ENCODE data around the gene XRCC1. TPM values are rescaled to one million over a fixed set of nuclear protein-coding genes. Genes with fewer than 3 reads are reported as not detected.

Gene XRCC1
- total RNA-seq (10 to 100 TPM; 37.0 to 37.2 TPM), polyA plus RNA-seq (31.4 TPM)

- H3K27me3 Mint-ChIP-seq: no peaks in the 10 kb centered on the region
- CTCF ChIA-PET: interaction anchor here (0.7 to 2.5 kb wide), 4 partner anchors 19 to 128 kb away, joined by 3 to 17 read pairs (median 9); no protein-coding TSS in a partner anchor
- H3K27me3 ChIP-seq (ENCODE audit: insufficient read depth, low read length, poor library complexity, severe bottlenecking): no peaks in the 10 kb centered on the region
Measured at GRCh38 chr19:43575156-43575950, at the start of gene XRCC1, which contains the start of gene PINLYP. TSS of gene XRCC1 (minus strand) at chr19:43575527. CDS start at chr19:43575458, 69 bp downstream. TSS of gene PINLYP (plus strand) at chr19:43575801. CDS start at chr19:43577192, 1,391 bp downstream.

GRCh38 chr19:43624933-43625332 is 49.6 kb upstream of the XRCC1 start:
- no peak overlapping the region for H3K27ac ChIP-seq (ENCODE audit: low read depth, low read length)
- DNase-seq: peak; percentile 75 to 87 (median 77)
- no peak overlapping the region for H3K4me3 ChIP-seq (ENCODE audit: low read length)
- Mint-ChIP-seq H3K9me3 (no peaks in the 10 kb centered on the region), H3K27ac (peak overlapping the region in 4 of 8 donors; percentile 17 to 85 (median 40)), H3K36me3 (peaks cover 0 to 1% (median 0%) of the 10 kb centered on the region in 3 donors), H3K4me1 (peaks cover 21 to 31% (median 24%) of the 10 kb centered on the region in 3 donors), H3K4me3 (peak overlapping the region in 2 of 7 donors; percentile 35 to 82), H3K27me3 (peaks cover 9 to 14% of the 10 kb centered on the region in 2 donors)
- peaks cover 20% of the 10 kb centered on the region for H3K4me1 ChIP-seq (ENCODE audit: insufficient read depth, low read length)
- no peaks in the 10 kb centered on the region for H3K36me3 ChIP-seq (ENCODE audit: insufficient read depth, low read length)
- ChIA-PET POLR2A (no interaction called here), CTCF (interaction anchor here (0.6 kb wide), 1 partner anchor 30 kb away, joined by 3 read pairs; no protein-coding TSS in a partner anchor)
- no peaks in the 10 kb centered on the region for H3K27me3 ChIP-seq (ENCODE audit: insufficient read depth, low read length, poor library complexity, severe bottlenecking)
- H3K9me3 ChIP-seq (ENCODE audit: low read length): no peaks in the 10 kb centered on the region

More at GRCh38 chr19:43575156-43575950, at the start of gene XRCC1, which contains the start of gene PINLYP:
- Mint-ChIP-seq H3K27ac (peak within 1 kb of the TSS; percentile 98 to 100 (median 98)), H3K36me3 (peaks cover 3 to 24% (median 6%) of the 10 kb centered on the region in 3 donors), H3K4me1 (peaks cover 37 to 79% (median 56%) of the 10 kb centered on the region in 3 donors), H3K4me3 (peak within 1 kb of the TSS; percentile 95 to 99 (median 96)), H3K9me3 (no peaks in the 10 kb centered on the region)
- Histone ChIP-seq H3K4me3 (ENCODE audit: low read length) (peak within 1 kb of the TSS; percentile 94), H3K27ac (ENCODE audit: low read depth, low read length) (peak within 1 kb of the TSS; percentile 96), H3K4me1 (ENCODE audit: insufficient read depth, low read length) (peaks cover 20% of the 10 kb centered on the region), H3K36me3 (ENCODE audit: insufficient read depth, low read length) (peaks cover 11% of the 10 kb centered on the region), H3K9me3 (ENCODE audit: low read length) (no peaks in the 10 kb centered on the region)
- POLR2A ChIA-PET: interaction anchor here (0.6 to 2.3 kb wide), 3 partner anchors 13 to 216 kb away, joined by 3 to 19 read pairs (median 6); partner anchors contain the start of genes IRGQ and ZNF576
- peak; percentile 95 to 99 (median 96) for DNase-seq

GRCh38 chr19:43623889-43624670 is 48.8 kb upstream of the XRCC1 start:
- no peaks in the 10 kb centered on the region for H3K27me3 ChIP-seq (ENCODE audit: insufficient read depth, low read length, poor library complexity, severe bottlenecking)
- no peaks in the 10 kb centered on the region for H3K9me3 ChIP-seq (ENCODE audit: low read length)
- peaks cover 26 to 38% (median 27%) of the 10 kb centered on the region in 3 donors for H3K4me1 Mint-ChIP-seq
- ChIA-PET POLR2A (no interaction called here), CTCF (no interaction called here)
- H3K27ac Mint-ChIP-seq: peak overlapping the region in 5 of 8 donors; percentile 29 to 87 (median 62)
- H3K4me1 ChIP-seq (ENCODE audit: insufficient read depth, low read length): peaks cover 20% of the 10 kb centered on the region
- no peak overlapping the region for H3K27ac ChIP-seq (ENCODE audit: low read depth, low read length)
- no peak for DNase-seq
- H3K4me3 Mint-ChIP-seq: peak overlapping the region in 3 of 7 donors; percentile 20 to 63 (median 24)
- no peaks in the 10 kb centered on the region for H3K9me3 Mint-ChIP-seq
- H3K4me3 ChIP-seq (ENCODE audit: low read length): no peak overlapping the region
- no peaks in the 10 kb centered on the region for H3K36me3 ChIP-seq (ENCODE audit: insufficient read depth, low read length)
- H3K27me3 Mint-ChIP-seq: peaks cover 9 to 14% of the 10 kb centered on the region in 2 donors
- peaks cover 0 to 8% (median 0%) of the 10 kb centered on the region in 3 donors for H3K36me3 Mint-ChIP-seq

- ChIA-PET CTCF (no interaction called here), POLR2A (no interaction called here)
- Histone ChIP-seq H3K4me1 (ENCODE audit: insufficient read depth, low read length) (peaks cover 28% of the 10 kb centered on the region), H3K36me3 (ENCODE audit: insufficient read depth, low read length) (no peaks in the 10 kb centered on the region), H3K27ac (ENCODE audit: low read depth, low read length) (no peak overlapping the region), H3K4me3 (ENCODE audit: low read length) (no peak overlapping the region), H3K27me3 (ENCODE audit: insufficient read depth, low read length, poor library complexity, severe bottlenecking) (no peaks in the 10 kb centered on the region), H3K9me3 (ENCODE audit: low read length) (no peaks in the 10 kb centered on the region)
- DNase-seq: no peak
- Mint-ChIP-seq H3K9me3 (no peaks in the 10 kb centered on the region), H3K4me1 (peaks cover 31 to 47% (median 31%) of the 10 kb centered on the region in 3 donors), H3K4me3 (no peak overlapping the region), H3K36me3 (peaks cover 0 to 11% (median 0%) of the 10 kb centered on the region in 3 donors), H3K27ac (no peak overlapping the region), H3K27me3 (peaks cover 7 to 14% of the 10 kb centered on the region in 2 donors)
Measured at GRCh38 chr19:43622956-43623355, 47.6 kb upstream of the XRCC1 start.

GRCh38 chr19:43622070-43622469 is 46.7 kb upstream of the XRCC1 start:
- ChIA-PET CTCF (no interaction called here), POLR2A (no interaction called here)
- H3K4me1 Mint-ChIP-seq: peaks cover 31 to 47% (median 31%) of the 10 kb centered on the region in 3 donors
- H3K4me1 ChIP-seq (ENCODE audit: insufficient read depth, low read length): peaks cover 28% of the 10 kb centered on the region
- peak overlapping the region in 2 of 8 donors; percentile 38 to 90 for H3K27ac Mint-ChIP-seq
- no peak overlapping the region for H3K4me3 ChIP-seq (ENCODE audit: low read length)
- no peak overlapping the region for H3K27ac ChIP-seq (ENCODE audit: low read depth, low read length)
- H3K27me3 ChIP-seq (ENCODE audit: insufficient read depth, low read length, poor library complexity, severe bottlenecking): no peaks in the 10 kb centered on the region
- no peaks in the 10 kb centered on the region for H3K36me3 ChIP-seq (ENCODE audit: insufficient read depth, low read length)
- no peak for DNase-seq
- H3K27me3 Mint-ChIP-seq: peaks cover 6 to 7% of the 10 kb centered on the region in 2 donors
- H3K4me3 Mint-ChIP-seq: no peak overlapping the region
- H3K36me3 Mint-ChIP-seq: peaks cover 0 to 11% (median 0%) of the 10 kb centered on the region in 3 donors
- H3K9me3 Mint-ChIP-seq: no peaks in the 10 kb centered on the region
- H3K9me3 ChIP-seq (ENCODE audit: low read length): no peaks in the 10 kb centered on the region

GRCh38 chr19:43620061-43621001 is 45.0 kb upstream of the XRCC1 start:
- H3K9me3 ChIP-seq (ENCODE audit: low read length): no peaks in the 10 kb centered on the region
- peak overlapping the region; percentile 89 to 99 (median 98) for H3K27ac Mint-ChIP-seq
- H3K9me3 Mint-ChIP-seq: no peaks in the 10 kb centered on the region
- H3K4me3 ChIP-seq (ENCODE audit: low read length): peak overlapping the region; percentile 66
- POLR2A ChIA-PET: interaction anchor here (0.6 to 0.7 kb wide), 5 partner anchors 21 to 181 kb away, joined by 3 to 4 read pairs (median 3); no protein-coding TSS in a partner anchor
- H3K27me3 Mint-ChIP-seq: no peaks in the 10 kb centered on the region
- H3K4me1 Mint-ChIP-seq: peaks cover 33 to 57% (median 37%) of the 10 kb centered on the region in 3 donors
- H3K4me1 ChIP-seq (ENCODE audit: insufficient read depth, low read length): peaks cover 31% of the 10 kb centered on the region
- peak in 3 of 5 donors; percentile 76 to 90 (median 83) for DNase-seq
- CTCF ChIA-PET: interaction anchor here (0.6 kb wide), 1 partner anchor 63 kb away, joined by 3 read pairs; no protein-coding TSS in a partner anchor
- no peaks in the 10 kb centered on the region for H3K36me3 ChIP-seq (ENCODE audit: insufficient read depth, low read length)
- H3K4me3 Mint-ChIP-seq: peak overlapping the region; percentile 96 to 99 (median 98)
- H3K27me3 ChIP-seq (ENCODE audit: insufficient read depth, low read length, poor library complexity, severe bottlenecking): no peaks in the 10 kb centered on the region
- peak overlapping the region; percentile 91 for H3K27ac ChIP-seq (ENCODE audit: low read depth, low read length)
- peaks cover 0 to 11% (median 0%) of the 10 kb centered on the region in 3 donors for H3K36me3 Mint-ChIP-seq

Data from CD8-positive, alpha-beta memory T cell (primary cell).